Hepatic stellate cell (primary cell): ENCODE data around the gene CUL7.

Experiments used
- DNase-seq: peaks from one replicate; pipeline ENCODE4 v3.0.0; 2011; ENCODE audit warnings: low spot score

Gene CUL7

DNA sequence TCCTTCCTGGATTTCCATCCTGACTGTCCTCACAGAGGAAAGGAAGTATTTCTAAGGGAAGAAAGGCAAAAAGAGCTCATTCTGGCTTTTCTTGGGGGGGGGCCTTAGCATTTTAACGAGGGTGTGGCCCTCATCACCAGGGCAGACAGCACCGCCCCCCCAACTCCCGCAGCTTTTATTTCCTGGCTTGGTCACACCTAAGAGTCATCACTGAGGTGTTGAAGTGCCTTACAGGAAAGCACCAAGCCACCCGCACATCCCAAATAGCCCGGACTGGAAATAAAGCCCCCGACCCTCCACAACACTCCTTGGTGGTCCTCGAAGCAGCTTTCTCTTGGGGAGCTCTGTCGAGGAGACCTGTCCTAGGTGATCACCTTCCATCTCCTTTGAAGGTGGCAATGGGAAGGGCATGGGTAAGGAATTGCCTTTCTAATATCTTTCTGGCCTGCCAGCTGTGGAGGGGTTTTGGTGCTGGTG, 23.7 kb upstream of the CUL7 start:
- DNase-seq = no peak

DNA sequence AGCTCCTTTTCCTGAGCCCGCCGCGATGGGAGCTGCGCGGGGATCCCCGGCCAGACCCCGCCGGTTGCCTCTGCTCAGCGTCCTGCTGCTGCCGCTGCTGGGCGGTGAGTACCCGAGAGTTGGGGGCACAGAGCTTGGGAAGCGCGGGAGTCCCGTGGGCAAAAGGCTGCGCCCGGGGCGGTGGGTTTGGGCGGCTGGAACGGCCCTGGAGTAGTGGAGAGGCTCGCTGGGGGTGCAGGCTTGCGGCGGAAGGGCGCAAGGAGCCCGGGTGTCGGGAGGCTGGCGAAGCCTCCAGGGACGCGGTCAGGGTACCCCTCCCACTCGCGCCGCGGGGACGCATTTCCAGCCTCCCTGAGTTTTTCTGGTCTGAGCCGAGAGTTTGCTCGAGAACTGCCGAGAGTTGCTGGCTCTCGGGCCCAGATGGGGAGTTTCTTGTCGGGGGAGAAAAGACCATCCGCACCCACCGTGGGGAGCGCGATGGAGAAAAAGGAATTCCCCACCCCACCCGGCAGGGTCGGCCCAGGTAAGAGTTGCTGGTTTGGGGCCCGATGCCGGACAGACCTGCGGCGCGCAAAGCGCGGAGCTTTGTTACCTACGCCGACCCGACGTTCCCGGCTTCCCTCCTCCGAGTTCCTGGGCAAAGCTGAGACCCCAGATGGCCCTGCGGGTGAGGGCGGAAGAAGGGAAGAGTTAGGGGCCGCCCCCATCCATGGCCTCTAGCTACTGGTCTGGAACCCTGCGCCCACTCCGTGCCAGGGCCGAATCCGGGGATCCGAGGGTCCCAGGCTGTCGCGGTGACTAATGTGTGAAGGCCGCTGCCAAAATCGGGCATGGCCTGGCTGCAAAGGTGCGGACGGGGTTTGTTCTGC, 23.0 kb upstream of the CUL7 start:
- DNase-seq = no peak

DNA sequence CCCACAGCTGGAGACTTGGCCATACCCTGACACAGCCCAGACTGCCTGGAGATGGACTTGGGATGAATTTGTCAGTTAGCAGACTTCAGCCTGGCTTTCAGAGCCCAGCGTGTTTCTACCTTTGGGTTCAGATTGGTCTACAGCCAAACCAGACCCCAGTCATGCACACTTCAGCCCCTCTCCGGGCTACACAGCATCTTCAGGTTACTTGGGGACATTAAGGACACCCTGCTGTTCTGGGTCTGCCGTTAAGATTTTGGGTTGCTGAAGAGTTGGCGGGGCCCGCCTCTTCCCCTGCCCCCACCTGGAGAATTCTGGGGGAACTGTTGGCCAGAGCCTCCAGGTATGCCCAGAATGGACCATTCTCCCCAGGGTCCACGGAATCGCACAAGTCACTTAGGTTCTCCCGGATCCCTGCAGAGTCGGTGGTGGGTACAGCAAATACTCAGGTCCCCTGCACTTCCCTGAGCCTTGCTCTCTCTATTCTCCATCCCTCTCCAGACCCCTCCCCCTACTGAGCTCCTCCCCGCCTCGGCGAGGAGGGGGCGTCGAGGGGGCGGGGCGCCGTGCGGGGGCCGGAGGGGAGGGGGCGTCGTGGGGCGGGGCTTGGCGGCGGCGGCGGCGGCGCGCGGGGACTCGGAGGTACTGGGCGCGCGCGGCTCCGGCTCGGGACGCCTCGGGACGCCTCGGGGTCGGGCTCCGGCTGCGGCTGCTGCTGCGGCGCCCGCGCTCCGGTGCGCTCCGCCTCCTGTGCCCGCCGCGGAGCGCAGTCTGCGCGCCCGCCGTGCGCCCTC, 22.2 kb upstream of the CUL7 start, which contains the start of gene PTK7:
Gene PTK7 (plus strand): TSS at position 645 of the 794 bp plus-strand sequence. CDS start 175 bp downstream, outside the sequence.
- DNase-seq = no peak

- DNase-seq = peak; percentile 71
Measured at GRCh38 chr6:43074847-43075669, 21.4 kb upstream of the CUL7 start.

- peak; percentile 83 for DNase-seq
Measured at GRCh38 chr6:43070028-43070632, 16.5 kb upstream of the CUL7 start.

- DNase-seq = no peak
Measured at GRCh38 chr6:43062818-43063217, 9.2 kb upstream of the CUL7 start.

- DNase-seq = peak; percentile 36
Measured at GRCh38 chr6:43061861-43062260, 8.2 kb upstream of the CUL7 start.

DNA sequence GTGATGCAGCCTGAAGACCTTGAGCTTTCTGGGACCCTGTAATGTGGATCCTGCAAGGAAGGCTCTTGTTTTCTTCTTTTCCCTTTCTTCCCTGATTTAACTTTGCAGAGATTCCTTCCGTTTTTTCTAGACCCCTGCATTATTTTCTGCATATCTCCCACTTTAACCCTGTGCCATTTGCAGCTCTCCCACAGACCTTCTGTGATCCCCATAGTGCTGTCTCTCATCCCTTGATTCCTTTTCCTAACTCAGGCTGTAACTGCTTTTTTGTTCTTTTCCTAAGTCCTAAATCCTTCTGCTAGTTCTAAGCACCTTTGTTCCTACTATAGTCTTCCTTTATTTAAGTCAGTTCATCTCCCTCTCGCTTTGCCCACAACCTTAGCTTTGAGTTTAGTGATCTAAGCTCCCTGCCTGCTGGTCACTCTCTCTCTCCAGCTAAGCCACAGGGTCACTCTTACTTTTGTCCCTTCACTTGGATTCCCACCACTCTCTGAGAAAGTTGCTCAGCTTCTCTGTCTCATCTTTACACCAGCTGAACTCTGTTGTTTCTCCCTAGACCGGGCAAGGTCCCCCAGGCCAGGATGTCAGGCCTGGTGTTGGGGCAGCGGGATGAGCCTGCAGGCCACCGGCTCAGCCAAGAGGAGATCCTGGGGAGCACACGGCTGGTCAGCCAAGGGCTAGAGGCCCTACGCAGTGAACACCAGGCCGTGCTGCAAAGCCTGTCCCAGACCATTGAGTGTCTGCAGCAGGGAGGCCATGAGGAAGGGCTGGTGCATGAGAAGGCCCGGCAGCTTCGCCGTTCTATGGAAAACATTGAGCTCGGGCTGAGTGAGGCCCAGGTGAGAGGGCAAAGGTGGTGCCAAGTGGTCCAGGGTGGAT, 7.3 kb upstream of the CUL7 start:
- DNase-seq = no peak

- no peak for DNase-seq
Measured at GRCh38 chr6:43060034-43060754, 6.5 kb upstream of the CUL7 start.

GRCh38 chr6:43059168-43060033, 5.8 kb upstream of the CUL7 start, which contains the start of the genes KLC4 and MRPL2:
Gene KLC4, plus strand, starts transcription at chr6:43059631. Its CDS starts 1,705 bp downstream, at chr6:43061336.
Gene MRPL2, minus strand, starts transcription at chr6:43059434. Its CDS starts 53 bp downstream, at chr6:43059381.
- peak; percentile 100 for DNase-seq

DNA sequence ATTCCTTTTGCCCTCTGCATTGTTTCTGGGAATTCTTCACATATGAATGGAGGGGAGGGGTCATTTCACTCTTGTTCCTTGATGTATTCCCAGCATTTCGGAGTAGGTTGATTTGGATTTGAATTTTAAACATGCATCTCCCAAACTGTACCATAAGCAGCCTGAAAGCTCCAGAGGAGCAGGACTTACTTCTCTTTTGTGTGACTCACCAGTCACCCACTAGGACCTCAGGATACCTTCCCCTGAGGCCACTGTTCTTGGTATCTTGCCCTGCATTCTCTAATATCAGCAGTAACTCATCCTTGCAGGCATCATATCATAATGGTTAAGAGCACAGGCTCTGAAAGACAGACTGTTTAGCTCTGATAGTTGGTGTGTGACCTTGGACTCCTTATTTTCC, 4.9 kb upstream of the CUL7 start:
- DNase-seq = no peak

- DNase-seq = no peak
Measured at GRCh38 chr6:43055966-43056365, 2.3 kb upstream of the CUL7 start.

GRCh38 chr6:43054206-43054943, 724 bp upstream of the CUL7 start:
- no peak for DNase-seq

GRCh38 chr6:43052842-43053544, 658 bp downstream of the CUL7 start:
- peak; percentile 39 for DNase-seq

DNA sequence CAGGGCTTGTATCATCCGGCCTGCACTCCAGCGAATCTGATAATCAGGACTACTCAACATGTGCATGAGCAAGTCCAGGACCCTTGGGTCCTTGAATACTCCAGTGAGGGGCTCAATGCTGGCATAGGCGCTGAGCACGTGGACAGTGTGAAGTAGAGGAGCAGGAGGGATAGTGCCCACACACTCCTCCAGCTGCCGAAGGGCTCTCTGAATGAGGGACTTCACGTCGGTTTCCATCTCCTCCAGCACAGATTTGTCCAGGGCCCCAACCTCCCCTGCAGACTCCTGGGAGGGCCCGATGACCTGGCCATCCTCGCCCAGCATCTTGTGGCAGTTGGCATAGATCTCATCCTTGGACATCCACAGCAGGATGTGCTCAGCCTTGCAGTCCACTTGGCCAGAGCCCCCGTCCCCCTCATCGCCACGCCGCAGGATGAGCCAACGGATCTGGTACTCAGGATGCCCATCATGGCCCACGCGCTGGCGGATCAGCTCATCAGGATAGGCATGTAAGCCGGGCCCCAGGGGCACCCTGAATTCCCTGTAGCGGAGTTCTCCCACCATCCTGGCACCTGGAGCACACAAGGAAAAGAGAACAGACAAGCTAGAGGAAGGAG, 1.3 kb downstream of the CUL7 start:
- no peak for DNase-seq

DNA sequence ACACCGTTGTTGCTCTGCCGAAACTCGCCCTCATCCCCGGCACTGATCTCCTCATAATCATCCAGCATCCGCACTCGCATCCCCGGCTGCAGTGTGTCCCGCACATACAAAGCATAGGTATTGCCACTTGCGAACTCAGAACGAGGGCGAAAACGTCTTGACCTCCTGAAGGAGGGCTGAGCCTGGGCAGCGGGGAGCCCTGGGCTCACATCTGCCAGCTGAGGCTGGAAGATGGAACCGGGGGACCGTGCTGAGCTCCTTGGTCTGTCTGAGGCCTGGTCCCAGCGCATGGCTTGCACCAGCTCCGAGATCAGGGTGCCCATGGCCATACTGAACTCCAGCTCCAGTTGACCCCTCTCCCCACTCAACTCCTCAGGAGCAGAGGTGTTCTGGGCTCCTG, 2.7 kb downstream of the CUL7 start:
- no peak for DNase-seq

DNA sequence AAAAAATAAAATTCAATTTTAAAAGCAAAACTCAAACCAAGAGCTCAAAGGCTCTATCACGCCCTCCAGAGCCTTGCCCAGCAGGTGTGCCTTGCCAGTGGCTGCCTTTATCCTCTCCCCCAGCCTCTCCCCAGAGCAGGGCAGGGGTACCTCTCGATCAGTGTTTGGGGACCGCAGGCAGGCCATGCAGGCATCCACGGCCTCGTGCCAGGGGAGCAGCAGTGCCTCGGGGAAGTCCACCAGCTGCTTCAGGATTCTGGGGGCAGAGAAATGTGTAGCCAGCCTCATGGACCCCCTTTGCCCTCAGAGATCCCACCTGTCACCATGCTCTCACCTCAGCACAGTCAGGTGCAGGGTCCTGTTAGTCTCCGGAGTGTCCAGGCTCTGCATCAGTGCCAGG, 5.7 kb downstream of the CUL7 start:
- DNase-seq = no peak
